ENCODE results near the gene TECR. TPM values are rescaled to one million over a fixed set of nuclear protein-coding genes. Genes with fewer than 3 reads are reported as not detected.

TECR gene
- total and polyA plus RNA-seq, 2 of the 13 experiments (the other 11 are each of a cell fraction or from before 2014, with no cell fraction given), result 54.9 to 121 TPM

DNA sequence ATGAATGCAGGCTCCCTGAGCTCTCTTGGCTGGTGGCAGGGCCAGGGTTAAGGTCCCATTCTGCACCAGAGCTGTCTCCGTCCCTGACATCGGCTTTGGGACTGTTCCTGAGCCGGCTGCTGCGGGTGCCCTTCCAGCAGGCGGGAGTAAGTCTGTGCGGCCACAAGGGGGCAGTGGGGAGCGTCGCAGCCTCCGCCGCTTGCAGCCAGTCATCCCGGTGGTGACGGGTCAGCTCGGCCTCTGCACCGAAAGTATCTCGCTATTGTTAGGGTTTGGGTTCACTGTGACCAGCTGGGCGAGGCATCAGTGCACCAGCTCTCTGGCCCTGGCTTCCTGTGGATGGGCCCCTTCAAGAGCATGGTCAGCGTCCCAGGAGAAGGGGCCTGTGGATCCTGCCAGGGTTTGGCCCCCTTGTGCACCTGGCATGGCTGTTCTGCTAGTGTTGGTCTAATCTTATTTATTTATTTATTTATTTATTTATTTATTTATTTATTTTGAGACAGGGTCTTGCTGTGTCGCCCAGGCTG lies 27.3 kb downstream of the TECR start (continued):
- TF ChIP-seq, protein P1, sequence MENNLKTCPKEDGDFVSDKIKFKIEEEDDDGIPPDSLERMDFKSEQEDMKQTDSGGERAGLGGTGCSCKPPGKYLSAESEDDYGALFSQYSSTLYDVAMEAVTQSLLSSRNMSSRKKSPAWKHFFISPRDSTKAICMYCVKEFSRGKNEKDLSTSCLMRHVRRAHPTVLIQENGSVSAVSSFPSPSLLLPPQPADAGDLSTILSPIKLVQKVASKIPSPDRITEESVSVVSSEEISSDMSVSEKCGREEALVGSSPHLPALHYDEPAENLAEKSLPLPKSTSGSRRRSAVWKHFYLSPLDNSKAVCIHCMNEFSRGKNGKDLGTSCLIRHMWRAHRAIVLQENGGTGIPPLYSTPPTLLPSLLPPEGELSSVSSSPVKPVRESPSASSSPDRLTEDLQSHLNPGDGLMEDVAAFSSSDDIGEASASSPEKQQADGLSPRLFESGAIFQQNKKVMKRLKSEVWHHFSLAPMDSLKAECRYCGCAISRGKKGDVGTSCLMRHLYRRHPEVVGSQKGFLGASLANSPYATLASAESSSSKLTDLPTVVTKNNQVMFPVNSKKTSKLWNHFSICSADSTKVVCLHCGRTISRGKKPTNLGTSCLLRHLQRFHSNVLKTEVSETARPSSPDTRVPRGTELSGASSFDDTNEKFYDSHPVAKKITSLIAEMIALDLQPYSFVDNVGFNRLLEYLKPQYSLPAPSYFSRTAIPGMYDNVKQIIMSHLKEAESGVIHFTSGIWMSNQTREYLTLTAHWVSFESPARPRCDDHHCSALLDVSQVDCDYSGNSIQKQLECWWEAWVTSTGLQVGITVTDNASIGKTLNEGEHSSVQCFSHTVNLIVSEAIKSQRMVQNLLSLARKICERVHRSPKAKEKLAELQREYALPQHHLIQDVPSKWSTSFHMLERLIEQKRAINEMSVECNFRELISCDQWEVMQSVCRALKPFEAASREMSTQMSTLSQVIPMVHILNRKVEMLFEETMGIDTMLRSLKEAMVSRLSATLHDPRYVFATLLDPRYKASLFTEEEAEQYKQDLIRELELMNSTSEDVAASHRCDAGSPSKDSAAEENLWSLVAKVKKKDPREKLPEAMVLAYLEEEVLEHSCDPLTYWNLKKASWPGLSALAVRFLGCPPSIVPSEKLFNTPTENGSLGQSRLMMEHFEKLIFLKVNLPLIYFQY (CRISPR knock-in tag; IDR thresholded peaks at IDR 0.05; ENCODE audit: borderline replicate concordance), result peak; percentile 28; the same call in 1 of the 2 replicates
- no peak for TF ChIP-seq NR2F6 (IDR thresholded peaks at IDR 0.05)
- TF ChIP-seq NR2F6 (CRISPR knock-in tag; IDR thresholded peaks at IDR 0.05), result peak; percentile 35; the same call in 1 of the 2 replicates
- no peak for TF ChIP-seq ZNF33A (CRISPR knock-in tag; IDR thresholded peaks at IDR 0.05; ENCODE audit: borderline replicate concordance)
- TF ChIP-seq ZNF709 (CRISPR knock-in tag; IDR thresholded peaks at IDR 0.05), result no peak
- peak; percentile 63 for TF ChIP-seq SAP130 (CRISPR knock-in tag; IDR thresholded peaks at IDR 0.05; ENCODE audit: low read depth)
- TF ChIP-seq, protein P2, sequence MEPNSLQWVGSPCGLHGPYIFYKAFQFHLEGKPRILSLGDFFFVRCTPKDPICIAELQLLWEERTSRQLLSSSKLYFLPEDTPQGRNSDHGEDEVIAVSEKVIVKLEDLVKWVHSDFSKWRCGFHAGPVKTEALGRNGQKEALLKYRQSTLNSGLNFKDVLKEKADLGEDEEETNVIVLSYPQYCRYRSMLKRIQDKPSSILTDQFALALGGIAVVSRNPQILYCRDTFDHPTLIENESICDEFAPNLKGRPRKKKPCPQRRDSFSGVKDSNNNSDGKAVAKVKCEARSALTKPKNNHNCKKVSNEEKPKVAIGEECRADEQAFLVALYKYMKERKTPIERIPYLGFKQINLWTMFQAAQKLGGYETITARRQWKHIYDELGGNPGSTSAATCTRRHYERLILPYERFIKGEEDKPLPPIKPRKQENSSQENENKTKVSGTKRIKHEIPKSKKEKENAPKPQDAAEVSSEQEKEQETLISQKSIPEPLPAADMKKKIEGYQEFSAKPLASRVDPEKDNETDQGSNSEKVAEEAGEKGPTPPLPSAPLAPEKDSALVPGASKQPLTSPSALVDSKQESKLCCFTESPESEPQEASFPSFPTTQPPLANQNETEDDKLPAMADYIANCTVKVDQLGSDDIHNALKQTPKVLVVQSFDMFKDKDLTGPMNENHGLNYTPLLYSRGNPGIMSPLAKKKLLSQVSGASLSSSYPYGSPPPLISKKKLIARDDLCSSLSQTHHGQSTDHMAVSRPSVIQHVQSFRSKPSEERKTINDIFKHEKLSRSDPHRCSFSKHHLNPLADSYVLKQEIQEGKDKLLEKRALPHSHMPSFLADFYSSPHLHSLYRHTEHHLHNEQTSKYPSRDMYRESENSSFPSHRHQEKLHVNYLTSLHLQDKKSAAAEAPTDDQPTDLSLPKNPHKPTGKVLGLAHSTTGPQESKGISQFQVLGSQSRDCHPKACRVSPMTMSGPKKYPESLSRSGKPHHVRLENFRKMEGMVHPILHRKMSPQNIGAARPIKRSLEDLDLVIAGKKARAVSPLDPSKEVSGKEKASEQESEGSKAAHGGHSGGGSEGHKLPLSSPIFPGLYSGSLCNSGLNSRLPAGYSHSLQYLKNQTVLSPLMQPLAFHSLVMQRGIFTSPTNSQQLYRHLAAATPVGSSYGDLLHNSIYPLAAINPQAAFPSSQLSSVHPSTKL (CRISPR knock-in tag; IDR thresholded peaks at IDR 0.05), result peak; percentile 32; the same call in 1 of the 2 replicates
- TF ChIP-seq, protein P3, sequence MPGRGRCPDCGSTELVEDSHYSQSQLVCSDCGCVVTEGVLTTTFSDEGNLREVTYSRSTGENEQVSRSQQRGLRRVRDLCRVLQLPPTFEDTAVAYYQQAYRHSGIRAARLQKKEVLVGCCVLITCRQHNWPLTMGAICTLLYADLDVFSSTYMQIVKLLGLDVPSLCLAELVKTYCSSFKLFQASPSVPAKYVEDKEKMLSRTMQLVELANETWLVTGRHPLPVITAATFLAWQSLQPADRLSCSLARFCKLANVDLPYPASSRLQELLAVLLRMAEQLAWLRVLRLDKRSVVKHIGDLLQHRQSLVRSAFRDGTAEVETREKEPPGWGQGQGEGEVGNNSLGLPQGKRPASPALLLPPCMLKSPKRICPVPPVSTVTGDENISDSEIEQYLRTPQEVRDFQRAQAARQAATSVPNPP (CRISPR knock-in tag; IDR thresholded peaks at IDR 0.05), result no peak
- no peak for TF ChIP-seq ZNF563 (CRISPR knock-in tag; IDR thresholded peaks at IDR 0.05)
- TF ChIP-seq NONO (IDR thresholded peaks at IDR 0.05), result no peak
- no peak for TF ChIP-seq NONO (CRISPR knock-in tag; conservative IDR thresholded peaks at IDR 0.05)
- TF ChIP-seq ETV6 (CRISPR knock-in tag; conservative IDR thresholded peaks at IDR 0.05), result no peak
- no peak for TF ChIP-seq ZNF367 (CRISPR knock-in tag; IDR thresholded peaks at IDR 0.05; ENCODE audit: borderline replicate concordance)
- no peak for TF ChIP-seq SPEN (CRISPR knock-in tag; IDR thresholded peaks at IDR 0.05; ENCODE audit: low read depth)
- TF ChIP-seq FOSL2 (CRISPR knock-in tag; IDR thresholded peaks at IDR 0.05), result peak; percentile 17; the same call in 1 of the 2 replicates
- TF ChIP-seq ZNF598 (CRISPR knock-in tag; IDR thresholded peaks at IDR 0.05; ENCODE audit: borderline replicate concordance), result no peak
- TF ChIP-seq MATR3 (CRISPR knock-in tag; IDR thresholded peaks at IDR 0.05), result no peak
- no peak for TF ChIP-seq GLI4 (CRISPR knock-in tag; IDR thresholded peaks at IDR 0.05; ENCODE audit: borderline replicate concordance)
- no peak for TF ChIP-seq ZNF136 (CRISPR knock-in tag; IDR thresholded peaks at IDR 0.05; ENCODE audit: low read depth)
- no peak for TF ChIP-seq ZNF451 (CRISPR knock-in tag; IDR thresholded peaks at IDR 0.05)
- TF ChIP-seq SP1 (IDR thresholded peaks at IDR 0.05), result no peak
- no peak for TF ChIP-seq SP1 (CRISPR knock-in tag; IDR thresholded peaks at IDR 0.05)
- 0 out of 2 replicates have a peak, but pooled peaks have one; percentile 27 for TF ChIP-seq AHR (CRISPR knock-in tag; IDR thresholded peaks at IDR 0.05)
- TF ChIP-seq RARA (CRISPR knock-in tag; IDR thresholded peaks at IDR 0.05), result 0 out of 2 replicates have a peak, but pooled peaks have one; percentile 23
